NCI-H2107 treated with DMSO at 0.1 percent for 48 hours (cell line): Measurements from ENCODE around the gene RPS6KA4.

Experiments used
- DNase-seq: peaks from one replicate; lab custom pipeline; 2025; ENCODE audit not compliant: unreplicated experiment; lab: John Stamatoyannopoulos, UW

Gene RPS6KA4

GRCh38 chr11:64362339-64362738 is 3.4 kb downstream of the RPS6KA4 start:
- DNase-seq: no peak

GRCh38 chr11:64364435-64364834 is 5.5 kb downstream of the RPS6KA4 start:
- no peak for DNase-seq

- DNase-seq: no peak
Observed at GRCh38 chr11:64364911-64365310, 5.9 kb downstream of the RPS6KA4 start.

GRCh38 chr11:64366751-64367150 is 7.8 kb downstream of the RPS6KA4 start:
- no peak for DNase-seq

GRCh38 chr11:64367931-64368672 is 9.1 kb downstream of the RPS6KA4 start:
- no peak for DNase-seq

GRCh38 chr11:64368673-64369074 is 9.7 kb downstream of the RPS6KA4 start:
- no peak for DNase-seq

GRCh38 chr11:64369440-64370421 is 10.8 kb downstream of the RPS6KA4 start:
- DNase-seq: no peak

- DNase-seq: no peak
Observed at GRCh38 chr11:64371201-64371600, 12.2 kb downstream of the RPS6KA4 start.

- DNase-seq: no peak
Observed at GRCh38 chr11:64372021-64372420, 13.1 kb downstream of the RPS6KA4 start.

GRCh38 chr11:64372802-64373597 is 14.0 kb downstream of the RPS6KA4 start:
- no peak for DNase-seq

- no peak for DNase-seq
Observed at GRCh38 chr11:64373598-64373974, 14.6 kb downstream of the RPS6KA4 start.

GRCh38 chr11:64376071-64376470 is 17.1 kb downstream of the RPS6KA4 start:
- no peak for DNase-seq

GRCh38 chr11:64378335-64378880 is 19.4 kb downstream of the RPS6KA4 start:
- DNase-seq: no peak

- DNase-seq: no peak
Observed at GRCh38 chr11:64379160-64379559, 20.2 kb downstream of the RPS6KA4 start.

- DNase-seq: no peak
Observed at GRCh38 chr11:64379817-64380709, 21.1 kb downstream of the RPS6KA4 start.

GRCh38 chr11:64381350-64381749 is 22.4 kb downstream of the RPS6KA4 start:
- no peak for DNase-seq

- no peak for DNase-seq
Observed at GRCh38 chr11:64382047-64382446, 23.1 kb downstream of the RPS6KA4 start.

- DNase-seq: no peak
Observed at GRCh38 chr11:64382586-64382985, 23.6 kb downstream of the RPS6KA4 start.

GRCh38 chr11:64383580-64383979 is 24.6 kb downstream of the RPS6KA4 start:
- DNase-seq: no peak
